Right lung (tissue), 5 donors: ENCODE results near the gene KRTAP12-3. TPM values are rescaled to one million over a fixed set of nuclear protein-coding genes. Genes with fewer than 3 reads are reported as not detected.
"Not testable (repeated sequence)": the region's sequence is repeated elsewhere in the genome, so short reads cannot be mapped to it uniquely, and the experiment has no call there.

ENCODE experiments used
- DNase-seq, 2 donors: peaks; one replicate each; pipeline ENCODE4 v3.0.0-alpha.2; 2013
- polyA plus RNA-seq, 5 donors: library from polyadenylated mRNA; unstranded; fragments of 120-200 nt; gene quantifications; one replicate each; pipeline versions ENCODE4 v1.2.1 to v1.2.3, GENCODE V29; 2013; ENCODE audit warnings: inconsistent platforms in 1 of 5, low replicate concordance in 1 of 5; ENCODE audit not compliant: insufficient read length in 5 of 5, insufficient read depth in 1 of 5

Gene KRTAP12-3
- polyA plus RNA-seq, 5 donors = not detected

DNA sequence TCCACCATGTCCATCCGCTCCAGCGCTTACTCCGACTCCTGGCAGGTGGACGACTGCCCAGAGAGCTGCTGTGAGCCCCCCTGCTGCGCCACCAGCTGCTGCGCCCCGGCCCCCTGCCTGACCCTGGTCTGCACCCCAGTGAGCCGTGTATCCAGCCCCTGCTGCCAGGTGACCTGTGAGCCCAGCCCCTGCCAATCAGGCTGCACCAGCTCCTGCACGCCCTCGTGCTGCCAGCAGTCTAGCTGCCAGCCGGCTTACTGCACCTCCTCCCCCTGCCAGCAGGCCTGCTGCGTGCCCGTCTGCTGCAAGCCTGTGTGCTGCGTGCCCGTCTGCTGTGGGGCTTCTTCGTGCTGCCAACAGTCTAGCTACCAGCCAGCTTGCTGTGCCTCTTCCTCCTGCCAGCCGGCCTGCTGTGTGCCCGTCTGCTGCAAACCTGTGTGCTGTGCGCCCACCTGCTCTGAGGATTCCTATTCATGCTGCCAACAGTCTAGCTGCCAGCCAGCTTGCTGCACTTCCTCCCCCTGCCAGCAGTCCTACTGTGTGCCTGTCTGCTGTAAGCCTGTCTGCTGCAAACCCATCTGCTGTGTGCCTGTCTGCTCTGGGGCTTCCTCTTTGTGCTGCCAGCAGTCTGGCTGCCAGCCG is 30.4 kb upstream of the KRTAP12-3 start:
- not testable (repeated sequence) for DNase-seq

DNA sequence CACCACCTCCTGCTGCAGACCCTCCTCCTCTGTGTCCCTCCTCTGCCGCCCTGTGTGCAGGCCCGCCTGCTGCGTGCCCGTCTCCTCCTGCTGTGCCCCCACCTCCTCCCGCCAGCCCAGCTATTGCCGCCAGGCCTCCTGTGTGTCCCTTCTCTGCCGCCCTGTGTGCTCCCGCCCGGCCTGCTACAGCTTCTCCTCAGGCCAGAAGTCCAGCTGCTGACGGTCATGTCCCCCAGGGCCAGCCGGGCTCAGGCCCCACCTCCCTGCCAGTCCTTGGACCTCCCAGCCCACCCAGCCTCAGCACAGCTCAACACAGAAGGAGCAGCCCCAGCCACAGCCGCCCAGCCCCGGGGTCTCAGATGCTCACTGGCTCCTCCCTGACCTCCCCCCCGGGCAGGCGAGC is 29.9 kb upstream of the KRTAP12-3 start:
- DNase-seq = not testable (repeated sequence)

DNA sequence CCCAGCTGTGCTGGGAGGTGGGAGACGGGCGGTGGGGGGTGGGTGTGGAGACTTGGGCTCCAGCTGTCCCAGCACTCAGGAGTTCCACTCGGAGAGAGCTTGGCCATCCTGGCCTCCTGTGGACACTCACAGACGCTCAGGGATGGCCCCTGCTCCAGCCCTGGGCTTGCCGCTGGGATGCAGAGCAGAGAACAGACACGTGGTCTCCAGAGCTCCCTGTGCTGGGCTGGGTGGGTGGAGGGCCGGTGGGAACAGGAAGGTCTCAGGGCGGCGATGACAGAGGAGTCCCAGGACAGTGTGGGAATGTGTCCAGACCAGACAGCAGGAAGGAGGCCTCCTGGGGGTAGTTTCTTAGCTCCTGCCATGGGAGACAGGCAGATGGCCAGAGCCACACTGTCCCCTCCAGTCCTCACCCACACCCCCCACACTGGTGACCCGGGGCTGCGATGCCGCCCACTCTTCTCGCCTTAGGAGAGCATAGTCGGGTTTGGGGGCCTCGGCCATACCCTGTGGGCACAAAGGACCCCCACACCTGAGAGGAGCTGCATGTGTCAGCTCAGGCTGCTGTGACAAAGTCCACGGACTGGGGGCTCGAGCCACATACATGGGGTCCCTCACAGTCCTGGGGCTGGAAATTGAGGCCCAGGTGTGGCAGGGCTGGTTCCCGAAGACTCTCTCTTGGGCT is 28.9 kb upstream of the KRTAP12-3 start:
- no peak for DNase-seq

DNA sequence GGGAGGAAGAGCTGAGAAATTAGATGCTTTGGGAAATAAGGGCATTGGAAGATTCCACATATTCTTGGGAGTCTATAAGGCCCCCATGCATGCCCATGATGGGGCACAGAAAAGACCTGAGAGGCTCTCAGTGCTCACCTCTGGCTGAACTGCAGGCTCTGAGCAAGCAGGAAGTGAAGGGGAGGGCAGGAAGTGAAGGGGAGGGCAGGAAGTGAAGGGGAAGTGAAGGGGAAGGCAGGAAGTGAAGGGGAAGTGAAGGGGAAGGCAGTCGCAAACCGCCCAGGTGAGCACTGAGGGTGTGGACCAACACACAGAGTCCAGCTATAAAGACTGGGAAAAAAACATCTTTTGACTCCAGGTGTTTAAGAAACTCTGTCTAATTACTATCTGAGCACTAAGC is 27.3 kb upstream of the KRTAP12-3 start:
- DNase-seq = no peak

DNA sequence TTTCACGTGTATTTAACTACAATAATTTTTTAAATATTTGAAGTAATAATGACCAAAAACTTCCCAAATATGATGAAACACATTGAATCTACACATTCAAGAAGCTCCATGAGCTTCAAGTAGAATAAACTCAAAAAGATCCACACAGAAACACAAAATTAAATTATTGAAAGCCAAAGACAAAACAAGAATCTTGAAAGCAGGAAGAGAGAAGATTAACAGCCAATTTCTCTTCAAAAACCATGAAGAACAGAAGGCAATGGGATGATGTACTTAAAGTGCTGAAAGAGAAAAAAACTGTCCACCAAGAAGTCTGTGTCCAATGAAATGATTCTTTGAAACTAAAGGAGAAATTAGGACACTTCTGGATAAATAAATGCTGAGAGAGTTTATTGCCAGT is 25.7 kb upstream of the KRTAP12-3 start:
- no peak for DNase-seq

DNA sequence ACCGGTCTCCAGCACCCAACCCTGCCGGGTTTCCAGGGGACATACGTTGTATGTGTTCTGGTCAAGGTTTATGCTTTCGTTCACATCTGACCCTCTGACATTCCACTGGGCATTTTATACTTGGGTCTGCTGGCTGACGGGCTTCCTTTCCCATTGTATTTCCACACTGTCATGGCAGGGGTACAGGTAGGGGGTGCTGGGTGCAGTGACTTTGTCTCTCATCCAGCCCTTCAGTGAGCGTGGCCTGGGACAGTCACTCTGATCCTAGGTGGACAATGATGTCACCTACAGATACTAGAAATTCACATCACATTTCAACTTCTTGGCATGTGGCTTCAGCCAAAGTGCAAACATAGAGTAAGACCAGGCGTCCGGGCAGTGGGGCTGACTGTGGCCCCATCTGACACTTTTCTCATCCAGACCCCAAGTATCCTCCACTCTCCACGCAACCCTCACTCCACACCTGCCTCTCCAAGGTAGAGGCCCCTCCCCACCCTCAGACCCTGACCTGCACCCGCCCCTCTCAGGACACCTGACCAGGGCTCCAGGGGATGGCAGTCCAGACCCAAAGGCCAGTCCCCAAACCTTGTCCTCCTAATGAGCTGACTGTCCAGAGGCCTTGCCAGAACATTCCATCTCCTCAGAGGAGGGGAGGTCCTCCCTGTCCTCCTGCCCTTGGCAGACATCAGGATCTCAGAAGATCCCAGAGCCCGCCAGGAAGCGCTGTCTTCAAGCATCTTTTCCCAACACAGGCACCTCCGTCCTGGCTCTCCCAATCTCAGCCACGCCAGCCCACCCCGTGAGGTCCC is 21.3 kb upstream of the KRTAP12-3 start:
- no peak for DNase-seq

DNA sequence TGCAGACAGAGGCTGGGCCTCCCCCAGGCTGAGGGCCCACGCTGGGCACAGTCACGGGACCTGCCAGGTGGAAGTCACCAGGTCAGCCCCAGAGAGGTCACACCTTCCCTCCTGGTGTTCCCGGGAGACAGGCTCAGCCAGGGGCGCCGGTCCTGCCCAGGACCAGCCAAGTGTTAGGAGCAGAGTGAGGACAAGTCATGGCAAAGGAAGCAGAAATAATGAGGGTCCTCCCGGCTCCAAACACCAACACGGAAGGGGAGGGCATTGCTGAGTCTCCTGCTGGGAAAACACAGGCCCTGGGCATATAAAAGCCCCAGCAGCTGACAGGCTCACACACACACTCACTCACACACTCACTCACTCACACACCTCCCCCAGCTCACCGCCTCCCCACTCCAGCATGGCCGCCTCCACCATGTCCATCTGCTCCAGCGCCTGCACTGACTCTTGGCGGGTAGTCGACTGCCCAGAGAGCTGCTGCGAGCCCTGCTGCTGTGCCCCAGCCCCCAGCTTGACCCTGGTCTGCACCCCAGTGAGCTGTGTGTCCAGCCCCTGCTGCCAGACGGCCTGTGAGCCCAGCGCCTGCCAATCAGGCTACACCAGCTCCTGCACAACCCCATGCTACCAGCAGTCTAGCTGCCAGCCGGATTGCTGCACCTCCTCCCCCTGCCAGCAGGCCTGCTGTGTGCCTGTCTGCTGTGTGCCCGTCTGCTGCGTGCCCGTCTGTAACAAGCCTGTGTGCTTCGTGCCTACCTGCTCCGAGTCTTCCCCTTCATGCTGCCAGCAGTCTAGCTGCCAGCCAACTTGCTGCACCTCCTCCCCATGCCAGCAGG is 20.5 kb upstream of the KRTAP12-3 start, which contains the start of gene KRTAP10-10:
KRTAP10-10 (plus strand) TSS at position 339 of the 833 bp plus-strand sequence; CDS start at position 401, 62 bp downstream.
- DNase-seq = no peak

DNA sequence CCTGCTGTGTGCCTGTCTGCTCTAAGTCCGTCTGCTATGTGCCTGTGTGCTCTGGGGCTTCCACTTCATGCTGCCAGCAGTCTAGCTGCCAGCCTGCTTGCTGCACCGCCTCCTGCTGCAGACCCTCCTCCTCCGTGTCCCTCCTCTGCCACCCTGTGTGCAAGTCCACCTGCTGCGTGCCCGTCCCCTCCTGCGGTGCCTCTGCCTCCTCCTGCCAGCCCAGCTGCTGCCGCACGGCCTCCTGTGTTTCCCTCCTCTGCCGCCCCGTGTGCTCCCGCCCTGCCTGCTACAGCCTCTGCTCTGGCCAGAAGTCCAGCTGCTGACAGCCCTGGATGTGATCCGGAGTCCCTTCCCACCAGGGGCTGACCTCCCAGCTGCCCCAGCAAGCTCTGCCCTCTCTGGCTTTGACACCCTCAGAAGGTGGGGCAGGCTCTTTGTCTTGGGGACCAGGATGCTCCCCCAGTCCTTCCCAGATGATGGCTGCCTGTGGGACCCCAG is 19.8 kb upstream of the KRTAP12-3 start:
- DNase-seq = not testable (repeated sequence)

DNA sequence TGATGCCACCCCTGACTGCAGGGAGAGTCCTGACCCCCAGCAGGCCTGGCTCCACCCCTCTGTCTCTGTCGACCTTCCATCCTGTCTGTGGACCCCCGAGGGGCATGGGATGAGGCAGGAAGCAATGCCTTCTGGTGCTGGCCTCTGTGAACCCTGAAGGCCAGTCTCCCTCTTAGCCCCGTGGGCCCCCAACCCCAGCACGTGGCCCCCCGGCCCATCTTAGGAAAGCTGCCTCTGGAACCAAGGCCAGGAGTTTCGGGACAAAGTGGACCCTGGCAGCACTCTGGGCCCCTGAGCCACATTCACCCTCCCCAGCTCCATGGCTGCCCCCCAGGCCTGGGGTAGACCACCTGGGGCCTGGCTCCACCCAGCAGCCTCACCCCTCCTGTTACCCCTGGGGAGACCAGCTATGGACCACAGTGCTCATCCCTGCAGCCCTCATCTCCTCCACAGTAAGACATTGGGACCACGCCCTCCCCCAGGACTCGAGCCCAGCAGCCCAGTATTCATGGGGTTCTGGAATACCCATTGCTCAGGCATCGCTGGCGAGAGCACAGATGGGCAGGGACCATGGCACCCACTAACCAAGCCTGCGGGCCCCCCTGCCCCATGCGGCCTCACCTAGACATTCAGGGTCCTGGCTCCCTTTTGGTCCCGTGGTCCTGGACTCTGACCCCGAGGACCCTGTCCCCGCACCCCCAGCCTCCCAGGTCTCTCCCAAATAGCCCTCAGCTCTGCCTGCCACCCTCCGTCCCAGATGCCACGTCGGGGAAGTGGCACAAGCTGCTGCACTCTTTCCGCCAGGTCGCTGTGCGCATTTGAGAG is 19.0 kb upstream of the KRTAP12-3 start:
- DNase-seq = not testable (repeated sequence)

DNA sequence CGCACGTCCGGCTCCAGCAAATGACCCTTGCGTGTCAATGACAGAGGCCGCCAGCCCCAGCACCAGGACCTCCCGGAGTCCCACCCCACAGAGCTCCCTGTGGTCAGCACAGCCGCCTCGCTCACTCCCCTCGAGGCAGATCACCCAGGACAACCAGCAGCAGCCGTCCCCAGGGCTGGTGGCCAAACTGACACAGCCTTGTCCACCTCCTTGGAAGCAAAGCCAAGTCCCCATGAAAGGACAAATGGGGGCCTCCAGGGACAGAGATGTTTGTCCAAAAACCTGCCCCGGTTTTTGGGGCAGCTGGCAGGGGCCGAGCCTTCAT is 18.4 kb upstream of the KRTAP12-3 start:
- DNase-seq = no peak

DNA sequence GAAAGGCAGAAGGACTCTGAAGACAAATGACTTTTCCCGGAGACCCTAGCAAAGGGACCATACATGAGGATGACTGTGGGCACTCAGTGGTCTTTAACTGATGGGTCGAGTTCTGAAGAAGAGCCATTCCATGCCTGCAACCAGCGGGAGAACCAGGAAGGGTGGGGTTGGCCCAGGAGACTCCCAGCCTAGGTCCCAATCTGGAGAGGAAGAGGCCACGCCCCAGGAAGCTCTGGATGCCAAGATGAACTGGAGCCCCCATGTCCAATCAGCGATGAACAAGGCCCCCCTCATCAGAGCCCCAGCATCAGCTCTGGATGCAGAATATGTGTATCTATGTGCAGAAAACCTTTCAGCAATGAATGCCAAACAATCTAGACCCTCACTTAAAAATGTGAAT is 17.0 kb upstream of the KRTAP12-3 start:
- no peak for DNase-seq

DNA sequence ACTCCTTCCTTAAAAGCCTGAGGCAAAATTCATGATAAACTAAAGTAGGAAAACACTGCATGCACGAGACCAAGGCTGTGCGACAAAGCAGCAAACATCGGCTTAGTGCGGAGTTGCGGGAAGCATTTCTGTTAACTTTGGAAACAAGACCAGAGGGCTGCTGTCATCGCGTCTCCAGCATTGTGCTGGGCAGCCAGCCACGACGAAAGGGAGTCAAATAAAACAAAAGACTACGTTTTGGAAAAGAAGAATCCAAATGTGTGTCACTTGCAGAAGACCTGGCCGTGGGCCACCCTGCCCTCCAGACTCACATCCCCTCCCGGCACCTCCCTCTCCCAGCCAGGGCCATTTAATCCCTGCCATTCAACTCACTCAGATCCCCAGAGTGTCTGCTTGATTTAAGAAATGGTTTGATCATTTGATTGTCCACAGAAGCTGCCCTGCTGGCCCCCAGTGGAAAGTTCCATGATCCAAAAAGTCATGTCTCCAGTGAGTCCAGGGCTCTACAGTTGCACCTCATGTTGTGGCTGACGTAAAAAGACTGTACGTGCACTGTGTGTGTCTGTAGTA is 13.9 kb upstream of the KRTAP12-3 start:
- DNase-seq = no peak

DNA sequence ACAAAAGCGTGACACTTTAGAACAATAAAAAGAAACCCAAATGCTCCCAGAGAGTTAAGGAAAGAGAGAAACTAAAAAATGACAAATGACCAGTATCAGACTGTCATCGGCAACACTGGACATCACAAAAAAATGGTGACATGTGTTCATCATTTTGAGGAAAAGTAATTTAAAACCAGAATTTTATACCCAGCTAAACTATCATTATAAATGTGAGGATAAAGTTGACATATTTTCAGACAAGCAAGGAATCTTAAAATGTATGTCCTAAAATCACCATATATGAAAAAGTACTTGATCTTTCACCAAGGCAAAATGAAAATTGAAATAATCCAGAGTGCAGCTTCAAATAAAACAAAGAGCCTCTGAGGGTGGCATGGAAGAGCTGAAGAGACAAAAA is 12.9 kb upstream of the KRTAP12-3 start:
- DNase-seq = no peak

DNA sequence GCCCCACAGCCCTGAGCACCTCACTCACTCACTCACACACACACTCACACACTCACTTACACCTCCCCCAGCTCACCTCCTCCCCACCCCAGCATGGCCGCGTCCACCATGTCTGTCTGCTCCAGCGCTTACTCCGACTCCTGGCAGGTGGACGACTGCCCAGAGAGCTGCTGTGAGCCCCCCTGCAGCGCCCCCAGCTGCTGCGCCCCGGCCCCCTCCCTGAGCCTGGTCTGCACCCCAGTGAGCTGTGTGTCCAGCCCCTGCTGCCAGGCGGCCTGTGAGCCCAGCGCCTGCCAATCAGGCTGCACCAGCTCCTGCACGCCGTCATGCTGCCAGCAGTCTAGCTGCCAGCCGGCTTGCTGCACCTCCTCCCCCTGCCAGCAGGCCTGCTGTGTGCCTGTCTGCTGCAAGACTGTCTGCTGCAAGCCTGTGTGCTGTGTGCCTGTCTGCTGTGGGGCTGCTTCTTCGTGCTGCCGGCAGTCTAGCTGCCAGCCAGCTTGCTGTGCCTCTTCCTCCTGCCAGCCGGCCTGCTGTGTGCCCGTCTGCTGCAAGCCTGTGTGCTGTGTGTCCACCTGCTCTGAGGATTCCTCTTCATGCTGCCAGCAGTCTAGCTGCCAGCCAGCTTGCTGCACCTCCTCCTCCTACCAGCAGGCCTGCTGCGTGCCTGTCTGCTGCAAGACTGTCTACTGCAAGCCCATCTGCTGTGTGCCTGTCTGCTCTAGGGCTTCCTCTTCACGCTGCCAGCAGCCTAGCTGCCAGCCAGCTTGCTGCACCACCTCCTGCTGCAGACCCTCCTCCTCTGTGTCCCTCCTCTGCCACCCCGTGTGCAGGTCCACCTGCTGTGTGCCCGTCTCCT is 11.1 kb upstream of the KRTAP12-3 start, which contains the start of gene KRTAP10-11:
KRTAP10-11 (plus strand) TSS at position 49 of the 856 bp plus-strand sequence; CDS start at position 94, 45 bp downstream.
- DNase-seq = not testable (repeated sequence)

DNA sequence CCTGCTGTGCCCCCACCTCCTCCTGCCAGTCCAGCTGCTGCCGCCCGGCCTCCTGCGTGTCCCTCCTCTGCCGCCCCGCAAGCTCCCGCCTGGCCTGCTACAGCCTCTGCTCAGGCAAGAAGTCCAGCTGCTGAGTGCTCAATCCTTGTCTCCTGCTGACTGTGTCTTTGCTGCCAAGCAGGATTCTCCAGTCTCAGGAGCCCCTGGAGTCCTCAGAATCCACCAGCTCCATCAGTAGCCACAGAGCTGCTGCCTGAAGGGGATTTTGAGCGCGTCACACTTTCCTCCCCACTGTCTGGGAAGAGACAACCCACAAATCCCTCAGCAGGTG is 10.5 kb upstream of the KRTAP12-3 start:
- no peak for DNase-seq

DNA sequence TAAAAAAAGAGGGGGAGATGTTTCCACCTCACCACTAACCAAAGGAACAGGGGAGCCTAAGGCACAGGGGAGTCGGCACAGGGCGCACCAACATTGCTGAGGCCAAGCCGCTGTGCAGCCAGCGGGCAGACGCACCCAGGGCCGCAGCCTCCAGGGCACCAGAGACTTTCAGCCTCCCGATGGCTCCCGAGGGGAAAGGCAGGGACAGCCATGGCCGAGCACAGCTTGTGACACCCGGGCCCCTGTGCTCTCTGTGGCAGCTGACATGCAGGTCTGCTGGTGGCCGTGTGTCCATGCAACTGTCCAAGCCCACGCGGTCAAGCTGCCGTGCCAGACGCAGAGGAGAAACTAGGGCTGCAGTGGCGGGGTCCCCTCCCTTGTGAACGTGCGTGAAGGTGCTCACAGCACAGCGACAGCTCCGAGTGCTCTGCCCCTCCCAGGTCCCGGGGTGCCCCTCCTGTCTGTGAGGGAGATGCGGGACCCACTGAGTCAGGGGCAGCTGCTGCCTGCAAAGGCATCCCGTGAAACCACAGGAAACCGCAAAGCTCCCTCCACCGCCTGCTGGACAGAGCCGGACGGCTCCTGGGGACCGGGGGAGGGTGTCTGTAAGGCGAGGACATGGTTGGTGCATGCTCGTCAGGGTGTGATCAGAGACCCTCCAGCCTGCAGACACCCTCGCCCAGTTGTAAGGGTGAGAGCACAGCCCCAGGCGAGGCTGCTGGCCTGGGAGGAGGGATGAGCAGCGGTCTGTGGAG is 9.0 kb upstream of the KRTAP12-3 start:
- DNase-seq = no peak

DNA sequence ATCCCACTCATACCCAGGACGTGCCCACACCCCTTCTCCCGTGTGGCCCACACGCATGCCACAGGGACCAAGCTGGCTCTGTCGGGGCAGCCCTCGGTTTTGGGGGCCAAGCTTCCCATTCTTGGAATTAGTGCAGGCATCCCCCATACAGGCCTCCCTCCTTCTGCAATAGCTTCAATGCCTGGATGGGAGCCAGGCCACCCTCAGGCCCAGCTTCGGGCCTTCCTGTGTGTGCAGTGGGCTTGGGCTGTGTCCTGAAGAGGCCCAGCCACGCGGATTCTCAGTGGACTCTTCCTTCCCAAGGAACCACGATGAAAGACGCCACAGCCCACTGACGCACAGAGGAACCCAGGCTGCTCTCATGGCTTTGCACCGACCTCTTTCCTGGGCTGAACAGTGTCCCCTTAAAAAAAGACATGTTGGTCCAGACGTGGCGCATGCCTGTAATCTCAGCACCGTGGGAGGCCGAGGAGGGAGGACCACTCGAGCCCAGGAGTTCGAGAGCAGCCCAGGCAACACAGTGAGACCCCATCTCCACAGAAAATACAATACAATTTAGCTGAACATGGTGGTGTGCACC is 8.1 kb upstream of the KRTAP12-3 start:
- DNase-seq = no peak

DNA sequence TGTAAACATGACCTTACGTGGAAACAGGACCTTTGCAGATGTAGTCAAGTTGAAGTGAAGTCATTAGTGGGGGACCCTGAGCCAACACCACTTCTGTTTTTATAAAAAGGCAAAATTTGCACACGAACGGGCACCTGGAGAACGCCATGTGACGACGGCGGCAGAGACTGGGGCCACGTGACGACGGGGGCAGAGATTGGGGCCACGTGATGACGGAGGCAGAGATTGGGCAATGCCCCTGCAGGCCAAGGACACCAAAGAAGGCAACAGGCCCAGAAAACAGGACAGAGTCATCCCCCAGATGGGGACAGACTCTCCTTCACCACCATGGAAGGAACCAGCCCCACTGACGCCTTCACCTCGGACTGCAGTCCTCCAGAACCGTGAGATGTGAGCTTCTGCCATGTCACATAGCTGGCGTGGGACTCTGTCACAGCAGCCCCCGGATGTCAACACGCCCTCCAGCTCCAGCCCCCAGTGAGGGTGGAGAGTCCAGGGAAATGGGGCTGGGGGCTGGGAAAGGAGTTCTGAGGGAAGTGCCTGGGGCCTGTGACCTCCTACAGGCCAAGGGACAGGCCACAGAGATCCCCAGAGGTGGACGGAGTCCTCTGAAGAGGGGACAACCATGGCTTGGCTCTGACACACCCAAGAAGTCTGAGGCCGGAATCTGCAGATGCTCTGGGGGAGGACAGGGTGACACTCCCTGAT is 7.3 kb upstream of the KRTAP12-3 start:
- DNase-seq = no peak
